ENCODE results near the gene SLC44A1. TPM values are rescaled to one million over a fixed set of nuclear protein-coding genes. Genes with fewer than 3 reads are reported as not detected.

Gene SLC44A1
- total and polyA plus RNA-seq, 2 of the 13 experiments (the other 11 are each of a cell fraction or from before 2014, with no cell fraction given), result 21.4 to 40.8 TPM

GRCh38 chr9:105432247-105432842 is 187.9 kb downstream of the SLC44A1 start (continued):
- no peak for TF ChIP-seq BATF2 (CRISPR knock-in tag; IDR thresholded peaks at IDR 0.05)
- peak; percentile 99 for TF ChIP-seq MEF2D (CRISPR knock-in tag; IDR thresholded peaks at IDR 0.05)
- TF ChIP-seq ZNF235 (CRISPR knock-in tag; IDR thresholded peaks at IDR 0.05; ENCODE audit: borderline replicate concordance), result no peak
- TF ChIP-seq REXO4 (CRISPR knock-in tag; IDR thresholded peaks at IDR 0.05; ENCODE audit: borderline replicate concordance), result no peak
- TF ChIP-seq DMAP1 (CRISPR knock-in tag; IDR thresholded peaks at IDR 0.05), result peak; percentile 32; the same call in 1 of the 2 replicates
- TF ChIP-seq SOX6 (IDR thresholded peaks at IDR 0.05), result no peak
- peak; percentile 95 for TF ChIP-seq SOX6 (CRISPR knock-in tag; IDR thresholded peaks at IDR 0.05)
- TF ChIP-seq ZXDC (CRISPR knock-in tag; IDR thresholded peaks at IDR 0.05), result no peak
- TF ChIP-seq GABPB1 (CRISPR knock-in tag; IDR thresholded peaks at IDR 0.05), result no peak
- TF ChIP-seq ZNF275 (CRISPR knock-in tag; IDR thresholded peaks at IDR 0.05; ENCODE audit: borderline replicate concordance), result no peak
- TF ChIP-seq RAD51 (IDR thresholded peaks at IDR 0.05; ENCODE audit: borderline replicate concordance), result no peak
- TF ChIP-seq KAT2B (IDR thresholded peaks at IDR 0.05; ENCODE audit: borderline replicate concordance, low read depth, low read length), result no peak
- TF ChIP-seq AGO1 (IDR thresholded peaks at IDR 0.05; ENCODE audit: low read depth, low read length, poor library complexity, severe bottlenecking), result no peak
- no peak for TF ChIP-seq ZFAT (CRISPR knock-in tag; conservative IDR thresholded peaks at IDR 0.05)
- no peak for TF ChIP-seq SATB2 (CRISPR knock-in tag; IDR thresholded peaks at IDR 0.05)
- no peak for TF ChIP-seq ZBTB25 (CRISPR knock-in tag; IDR thresholded peaks at IDR 0.05)
- no peak for TF ChIP-seq RFX5 (IDR thresholded peaks at IDR 0.05; ENCODE audit: low read depth, low read length)
- TF ChIP-seq ZNF33A (CRISPR knock-in tag; IDR thresholded peaks at IDR 0.05; ENCODE audit: borderline replicate concordance), result no peak
- TF ChIP-seq MEIS2 (CRISPR knock-in tag; IDR thresholded peaks at IDR 0.05), result no peak
- TF ChIP-seq HOXA9 (CRISPR knock-in tag; IDR thresholded peaks at IDR 0.05; ENCODE audit: borderline replicate concordance), result no peak
- no peak for TF ChIP-seq U2AF1 (optimal IDR thresholded peaks at IDR 0.05; ENCODE audit: low read depth, low read length)
- TF ChIP-seq MXD3 (CRISPR knock-in tag; IDR thresholded peaks at IDR 0.05), result no peak
- no peak for TF ChIP-seq CREB3 (CRISPR knock-in tag; IDR thresholded peaks at IDR 0.05)
- no peak for TF ChIP-seq ZNF446 (CRISPR knock-in tag; IDR thresholded peaks at IDR 0.05)
- no peak for TF ChIP-seq ARID2 (CRISPR knock-in tag; IDR thresholded peaks at IDR 0.05; ENCODE audit: borderline replicate concordance)
